AG04450 (cell line): ENCODE measurements around the gene CPSF6. TPM values are rescaled to one million over a fixed set of nuclear protein-coding genes. Genes with fewer than 3 reads are reported as not detected.
"Not testable (repeated sequence)": the region's sequence is repeated elsewhere in the genome, so short reads cannot be mapped to it uniquely, and the experiment has no call there.

Experiments used
- CTCF ChIA-PET: fragments of 300-600, 350-600 bp; formaldehyde crosslinking; extraction: SDS; loops from one replicate; lab custom pipeline; 2022; ENCODE audit warnings: antibody characterized with exemption, inconsistent platforms; lab: Charles Lee
- POLR2A ChIA-PET: fragments of 350-600 bp; formaldehyde crosslinking; extraction: SDS; loops from one replicate; lab custom pipeline; 2021; ENCODE audit warnings: antibody characterized with exemption, inconsistent platforms; lab: Yijun Ruan, JAX
- DNase-seq: peaks from one replicate; pipeline ENCODE4 v3.0.0-alpha.2; 2011; ENCODE audit warnings: low read depth, low spot score
- H3K27ac ChIP-seq: one replicate; pipeline ENCODE4 v1.5.1; 2012; ENCODE audit warnings: low read depth, low read length, control low read depth
- H3K27me3 ChIP-seq: one replicate; pipeline ENCODE4 v1.6.0; 2012; ENCODE audit warnings: low read length; ENCODE audit not compliant: control insufficient read depth, insufficient read depth
- H3K4me3 ChIP-seq: 2 replicates; pipeline ENCODE4 v1.5.1; 2011; ENCODE audit warnings: mild to moderate bottlenecking, low read depth, low read length, control low read depth
- H3K9me3 ChIP-seq: 2 replicates; pipeline ENCODE4 v1.5.1; 2012; ENCODE audit warnings: low read length; ENCODE audit not compliant: control insufficient read depth, insufficient read depth
- polyA minus RNA-seq: library from RNA; depleted of rRNA, polyadenylated mRNA; stranded (reverse); fragments of >200 nt; gene quantifications from 2 replicates; pipeline ENCODE4 v1.2.3, GENCODE V29; 2011; rRNA and poly(A)+ RNA removed
- polyA plus RNA-seq: library from polyadenylated mRNA; depleted of rRNA; stranded (reverse); fragments of >200 nt; gene quantifications from 2 replicates; pipeline ENCODE4 v1.2.3, GENCODE V29; 2011; rRNA removed
- TF ChIP-seq, protein P1 (sequence below): IDR thresholded peaks from 2 replicates; pipeline ENCODE4 v1.5.1; 2011; ENCODE audit warnings: low read depth, low read length, control low read depth, inconsistent platforms

CPSF6 gene, protein sequence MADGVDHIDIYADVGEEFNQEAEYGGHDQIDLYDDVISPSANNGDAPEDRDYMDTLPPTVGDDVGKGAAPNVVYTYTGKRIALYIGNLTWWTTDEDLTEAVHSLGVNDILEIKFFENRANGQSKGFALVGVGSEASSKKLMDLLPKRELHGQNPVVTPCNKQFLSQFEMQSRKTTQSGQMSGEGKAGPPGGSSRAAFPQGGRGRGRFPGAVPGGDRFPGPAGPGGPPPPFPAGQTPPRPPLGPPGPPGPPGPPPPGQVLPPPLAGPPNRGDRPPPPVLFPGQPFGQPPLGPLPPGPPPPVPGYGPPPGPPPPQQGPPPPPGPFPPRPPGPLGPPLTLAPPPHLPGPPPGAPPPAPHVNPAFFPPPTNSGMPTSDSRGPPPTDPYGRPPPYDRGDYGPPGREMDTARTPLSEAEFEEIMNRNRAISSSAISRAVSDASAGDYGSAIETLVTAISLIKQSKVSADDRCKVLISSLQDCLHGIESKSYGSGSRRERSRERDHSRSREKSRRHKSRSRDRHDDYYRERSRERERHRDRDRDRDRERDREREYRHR
- polyA plus RNA-seq (42.8 and 49.5 TPM in 2 replicates), polyA minus RNA-seq (49.8 and 50.8 TPM in 2 replicates)

DNA sequence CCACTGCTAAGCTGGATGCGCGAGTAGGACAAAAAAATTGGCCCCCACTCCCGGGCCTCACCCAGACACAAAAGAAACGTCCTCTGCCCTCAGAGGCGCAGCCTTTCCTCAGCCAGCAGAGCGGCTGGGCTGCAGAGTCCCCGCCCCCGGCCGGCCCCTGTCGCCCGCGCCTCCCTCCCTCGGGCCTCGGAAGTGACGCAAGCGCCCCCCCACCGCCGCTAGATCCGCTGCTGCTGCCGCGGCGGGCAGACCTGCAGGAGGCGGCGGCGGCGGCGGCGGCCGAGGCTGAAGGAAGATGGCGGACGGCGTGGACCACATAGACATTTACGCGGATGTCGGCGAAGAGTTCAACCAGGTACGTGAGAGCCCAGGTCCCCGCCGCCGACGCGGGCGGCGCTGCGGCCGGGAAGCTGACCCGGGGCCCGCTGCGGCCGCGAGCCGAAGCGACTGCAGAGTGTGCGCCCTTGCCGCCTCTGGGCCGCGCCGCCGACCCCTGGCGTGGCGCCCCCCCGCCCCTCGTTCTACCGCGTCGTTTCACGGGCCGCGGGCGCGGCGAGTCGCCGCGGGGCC is at the start of gene CPSF6:
TSS of gene CPSF6 (plus strand) at position 218 of the 570 bp plus-strand sequence. CDS start at position 296, 78 bp downstream.
- TF ChIP-seq, protein P1, sequence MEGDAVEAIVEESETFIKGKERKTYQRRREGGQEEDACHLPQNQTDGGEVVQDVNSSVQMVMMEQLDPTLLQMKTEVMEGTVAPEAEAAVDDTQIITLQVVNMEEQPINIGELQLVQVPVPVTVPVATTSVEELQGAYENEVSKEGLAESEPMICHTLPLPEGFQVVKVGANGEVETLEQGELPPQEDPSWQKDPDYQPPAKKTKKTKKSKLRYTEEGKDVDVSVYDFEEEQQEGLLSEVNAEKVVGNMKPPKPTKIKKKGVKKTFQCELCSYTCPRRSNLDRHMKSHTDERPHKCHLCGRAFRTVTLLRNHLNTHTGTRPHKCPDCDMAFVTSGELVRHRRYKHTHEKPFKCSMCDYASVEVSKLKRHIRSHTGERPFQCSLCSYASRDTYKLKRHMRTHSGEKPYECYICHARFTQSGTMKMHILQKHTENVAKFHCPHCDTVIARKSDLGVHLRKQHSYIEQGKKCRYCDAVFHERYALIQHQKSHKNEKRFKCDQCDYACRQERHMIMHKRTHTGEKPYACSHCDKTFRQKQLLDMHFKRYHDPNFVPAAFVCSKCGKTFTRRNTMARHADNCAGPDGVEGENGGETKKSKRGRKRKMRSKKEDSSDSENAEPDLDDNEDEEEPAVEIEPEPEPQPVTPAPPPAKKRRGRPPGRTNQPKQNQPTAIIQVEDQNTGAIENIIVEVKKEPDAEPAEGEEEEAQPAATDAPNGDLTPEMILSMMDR, result no peak
- Histone ChIP-seq H3K4me3 (peak within 1 kb of the TSS; percentile 80), H3K9me3 (no peaks in the 10 kb centered on the region), H3K27ac (peak within 1 kb of the TSS; percentile 52), H3K27me3 (no peaks in the 10 kb centered on the region)
- peak; percentile 72 for DNase-seq
- POLR2A ChIA-PET, result no interaction called here
- CTCF ChIA-PET, result no interaction called here

DNA sequence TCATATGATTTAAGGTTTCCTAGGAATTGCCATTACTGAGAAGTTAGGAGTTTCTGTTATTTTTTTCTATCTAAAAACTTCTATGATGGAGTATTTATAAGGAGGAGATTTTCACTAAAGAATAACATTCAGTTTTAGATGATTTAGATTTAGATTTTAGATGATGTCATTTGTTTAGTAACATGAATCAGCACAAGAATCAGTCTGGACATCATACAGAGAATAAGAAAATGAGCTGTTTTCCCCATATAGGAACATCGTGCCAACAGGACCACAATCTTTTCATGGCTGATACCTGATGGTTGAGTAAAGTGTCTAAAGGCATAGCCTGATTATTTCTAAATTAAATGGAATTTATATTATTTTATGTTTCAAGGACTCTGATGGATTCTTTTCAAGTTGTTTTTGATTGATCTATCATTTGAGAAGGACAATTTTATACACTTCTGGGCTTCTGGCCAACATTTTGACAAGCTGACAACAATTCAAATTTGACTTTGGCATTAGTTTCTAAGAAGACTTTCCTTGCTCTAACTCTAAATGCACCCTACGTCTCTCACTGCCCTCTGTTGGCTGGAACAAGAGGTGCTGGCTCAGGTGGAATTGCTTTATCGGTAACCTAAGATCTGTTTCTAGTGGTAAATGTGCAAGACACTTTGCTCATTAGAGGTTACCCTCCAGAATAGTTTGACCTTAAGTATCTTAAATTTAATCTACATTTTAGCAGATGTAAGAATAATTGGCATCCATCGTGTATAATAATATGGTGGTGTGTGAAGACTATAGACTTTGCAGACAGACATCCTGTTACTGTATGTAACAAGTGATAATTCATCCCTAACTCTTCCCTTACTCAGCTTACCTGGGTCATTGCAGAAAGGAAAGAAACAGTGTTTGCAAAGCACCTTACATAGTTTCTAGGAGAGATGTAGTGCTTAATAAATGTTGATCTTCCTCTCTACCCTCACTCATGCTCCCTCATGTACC is 42.8 kb upstream of the CPSF6 start:
- peaks cover 3% of the 10 kb centered on the region; the same call in 1 of the 2 replicates for H3K9me3 ChIP-seq
- no peak overlapping the region for H3K4me3 ChIP-seq
- CTCF ChIA-PET, result interaction anchor here (0.6 to 1.9 kb wide), 2 partner anchors 21 to 42 kb away, joined by 4 to 7 read pairs; no protein-coding TSS in a partner anchor
- TF ChIP-seq, protein P1, result peak; percentile 46
- no peak for DNase-seq
- H3K27me3 ChIP-seq, result no peaks in the 10 kb centered on the region
- POLR2A ChIA-PET, result no interaction called here
- H3K27ac ChIP-seq, result no peak overlapping the region

DNA sequence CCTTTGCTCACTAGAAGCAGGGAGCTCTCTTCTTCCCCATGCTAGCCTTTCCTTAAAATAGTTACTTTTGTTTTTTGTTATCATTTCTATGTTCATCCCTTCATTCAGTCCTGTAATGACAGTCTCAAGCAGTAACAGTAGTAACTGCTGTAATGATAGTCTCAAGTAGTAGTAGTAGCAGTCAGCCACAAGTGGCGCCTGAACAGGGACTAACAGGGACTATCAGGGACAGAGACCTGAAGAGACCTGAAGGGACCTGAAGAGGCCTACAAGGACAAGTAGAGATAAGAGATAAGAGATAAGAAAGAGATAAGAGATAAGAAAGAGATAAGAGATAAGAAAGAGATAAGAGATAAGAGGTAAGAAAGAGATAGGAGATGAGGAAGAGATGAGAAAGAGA is 39.4 kb upstream of the CPSF6 start:
- H3K9me3 ChIP-seq, H3K27me3 ChIP-seq, POLR2A ChIA-PET, CTCF ChIA-PET, DNase-seq, H3K27ac ChIP-seq, H3K4me3 ChIP-seq: not testable (repeated sequence)

DNA sequence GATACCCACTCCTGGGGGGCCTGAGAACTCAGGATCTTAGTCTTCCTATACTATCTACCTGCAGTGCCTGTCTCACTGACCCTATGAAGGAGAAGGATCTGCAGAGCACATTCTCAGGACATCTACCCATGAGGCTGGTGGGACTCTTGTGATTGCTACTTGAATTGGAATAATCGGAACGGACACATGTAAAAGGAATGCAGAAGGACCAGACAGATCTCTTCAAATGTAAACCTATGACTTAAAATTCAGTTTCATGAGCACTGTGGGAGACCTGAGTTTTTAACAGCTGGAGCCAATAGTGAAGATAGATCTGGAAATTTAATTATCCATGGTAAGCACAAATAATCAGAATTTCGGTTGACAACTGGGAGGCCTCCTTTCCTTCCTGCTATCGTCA is 35.2 kb upstream of the CPSF6 start:
- H3K27ac ChIP-seq, result no peak overlapping the region
- no peak overlapping the region for H3K4me3 ChIP-seq
- ChIA-PET CTCF (no interaction called here), POLR2A (no interaction called here)
- peaks cover under 1% of the 10 kb centered on the region; the same call in 1 of the 2 replicates for H3K9me3 ChIP-seq
- TF ChIP-seq, protein P1, result no peak
- H3K27me3 ChIP-seq, result peaks cover 4% of the 10 kb centered on the region
- no peak for DNase-seq

DNA sequence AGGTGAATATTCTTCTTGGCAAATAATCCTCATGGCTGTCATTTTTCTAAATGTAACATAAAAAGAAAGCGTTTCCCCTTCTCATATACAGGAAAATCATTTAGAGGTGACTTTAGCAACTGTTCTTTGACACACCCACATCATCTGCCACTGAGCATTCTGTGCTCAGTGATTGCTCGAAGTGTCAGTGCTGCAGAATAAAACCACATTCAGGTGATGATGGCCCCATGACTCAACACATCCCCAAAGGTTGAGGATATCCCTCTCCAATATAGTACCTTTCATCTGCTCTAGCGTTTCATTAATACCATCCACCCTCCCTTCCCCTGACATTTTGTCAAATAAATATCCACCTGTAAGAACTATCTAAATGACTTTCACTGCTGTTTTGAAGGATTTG is 28.7 kb upstream of the CPSF6 start:
- CTCF ChIA-PET, result no interaction called here
- Histone ChIP-seq H3K27me3 (no peaks in the 10 kb centered on the region), H3K9me3 (no peaks in the 10 kb centered on the region), H3K4me3 (no peak overlapping the region), H3K27ac (no peak overlapping the region)
- TF ChIP-seq, protein P1, result no peak
- POLR2A ChIA-PET, result no interaction called here
- DNase-seq, result no peak
